Liver (tissue), 3 donors: ENCODE data around the gene FNDC7.

Experiments
- CTCF ChIP-seq: fragments of 150-350 bp; IDR thresholded peaks from 2 replicates; pipeline ENCODE4 v1.5.1; 2017; ENCODE audit warnings: improper control_type of control experiment, low read depth, low read length; ENCODE audit not compliant: missing input control
- EGR1 ChIP-seq, 2 donors: IDR thresholded peaks; 2 replicates each; pipeline ENCODE4 v1.6.1; 2016 to 2018; ENCODE audit warnings: antibody characterized with exemption in 2 of 2, low read depth in 2 of 2
- FOXA1 ChIP-seq: IDR thresholded peaks from 2 replicates; pipeline ENCODE4 v1.6.1; 2016; ENCODE audit warnings: antibody characterized with exemption
- GABPA ChIP-seq, 2 donors: IDR thresholded peaks in 1 of 2; conservative IDR thresholded peaks in 1 of 2; 2 replicates each; pipeline ENCODE4 v1.6.1; 2016; ENCODE audit warnings: antibody characterized with exemption in 2 of 2, mild to moderate bottlenecking in 1 of 2, moderate library complexity in 1 of 2
- HNF4G ChIP-seq: IDR thresholded peaks from 2 replicates; pipeline ENCODE4 v1.6.1; 2016; ENCODE audit warnings: antibody characterized with exemption
- JUND ChIP-seq, 2 donors: IDR thresholded peaks; 2 replicates each; pipeline ENCODE4 v1.6.1; 2016; ENCODE audit warnings: antibody characterized with exemption in 2 of 2
- MAX ChIP-seq: IDR thresholded peaks from 2 replicates; pipeline ENCODE4 v1.6.1; 2016; ENCODE audit warnings: antibody characterized with exemption
- RAD21 ChIP-seq, 2 donors: IDR thresholded peaks; 2 replicates each; pipeline ENCODE4 v1.6.1; 2016; ENCODE audit warnings: antibody characterized with exemption in 2 of 2, mild to moderate bottlenecking in 2 of 2
- SP1 ChIP-seq: IDR thresholded peaks from 2 replicates; pipeline ENCODE4 v1.6.1; 2018; ENCODE audit warnings: antibody characterized with exemption, mild to moderate bottlenecking
- ZBTB33 ChIP-seq: IDR thresholded peaks from 2 replicates; pipeline ENCODE4 v1.6.1; 2016; ENCODE audit warnings: antibody characterized with exemption
- donor health status: healthy.
- donor health status: healthy.

GRCh38 chr1:108668777-108669176 lies 43.9 kb upstream of the FNDC7 start:
- TF ChIP-seq JUND (IDR thresholded peaks at IDR 0.05) = no peak
- no peak for TF ChIP-seq CTCF
- TF ChIP-seq SP1 = no peak
- no peak for TF ChIP-seq MAX
- TF ChIP-seq RAD21 (IDR thresholded peaks at IDR 0.05) = no peak
- no peak for TF ChIP-seq ZBTB33
- TF ChIP-seq GABPA (IDR thresholded peaks at IDR 0.05 in 1 of 2, conservative IDR thresholded peaks at IDR 0.05 in 1 of 2) = no peak
- TF ChIP-seq HNF4G = no peak
- no peak for TF ChIP-seq EGR1 (IDR thresholded peaks at IDR 0.05; ENCODE audit: low read depth in 2 of 2)
- TF ChIP-seq FOXA1 = no peak
